HG03103 (cell line): ENCODE data around the gene CES4A.
"Not testable (repeated sequence)": the region's sequence is repeated elsewhere in the genome, so short reads cannot be mapped to it uniquely, and the experiment has no call there.

Source experiments
- ATAC-seq: cut with Tn5 transposase; IDR thresholded peaks from one replicate; pipeline ENCODE4 v1.9.1; 2021; ENCODE audit warnings: low read depth; ENCODE audit not compliant: unreplicated experiment

Gene CES4A

DNA sequence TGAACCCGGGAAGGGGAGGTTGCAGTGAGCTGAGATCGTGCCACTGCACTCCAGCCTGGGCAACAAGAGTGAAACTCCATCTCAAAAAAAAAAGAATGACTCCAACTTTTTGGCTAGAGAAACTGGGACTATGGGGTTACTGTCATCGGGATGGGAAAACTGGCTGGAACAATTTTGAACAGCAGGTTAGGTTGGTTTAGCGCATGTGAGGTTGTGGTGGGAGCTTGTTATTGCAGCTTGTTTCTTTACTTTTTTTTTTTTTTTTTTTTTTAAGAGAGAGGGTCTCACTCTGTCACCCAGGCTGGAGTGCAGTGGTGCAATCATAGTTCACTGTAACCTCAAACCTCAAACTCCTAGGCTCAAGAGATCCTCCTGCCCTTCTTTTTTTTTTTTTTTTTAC is 53.1 kb downstream of the CES4A start:
- ATAC-seq = not testable (repeated sequence)

DNA sequence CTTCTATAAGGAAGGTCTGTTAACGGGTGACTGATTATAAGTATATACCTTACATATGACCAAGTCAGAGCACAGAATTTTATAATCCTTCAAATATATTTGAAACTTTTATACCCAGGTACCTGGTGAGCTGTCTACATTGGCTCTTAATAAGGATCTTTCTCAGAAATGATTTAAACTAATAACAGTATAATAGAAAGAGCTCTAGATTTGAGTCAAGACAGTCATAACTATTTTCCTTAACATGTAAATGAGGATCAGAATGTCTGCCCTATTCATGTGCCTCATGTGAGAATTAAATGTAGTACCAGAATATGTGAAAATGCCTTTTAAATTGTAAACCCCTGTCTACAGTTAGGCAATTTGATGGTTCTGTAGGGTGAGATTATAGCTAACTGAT is 55.0 kb downstream of the CES4A start:
- no peak for ATAC-seq

DNA sequence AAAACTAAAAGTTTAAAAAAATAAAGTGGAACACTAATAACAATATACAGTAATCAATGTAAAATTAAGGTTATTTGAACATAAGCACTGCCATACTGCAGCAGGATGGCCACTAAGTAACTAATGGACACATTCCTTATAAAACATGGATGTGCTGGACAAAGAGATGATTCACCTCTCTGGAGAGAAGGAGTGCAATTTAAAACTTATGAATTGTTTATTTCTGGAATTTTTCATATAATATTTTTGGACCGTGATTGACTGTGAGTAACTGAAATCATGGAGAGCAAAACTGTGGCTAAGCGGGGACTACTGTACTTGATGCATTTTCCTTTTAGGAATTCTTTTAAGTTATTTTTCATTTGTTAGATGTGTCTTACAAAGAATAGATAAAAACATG is 62.4 kb downstream of the CES4A start:
- no peak for ATAC-seq

DNA sequence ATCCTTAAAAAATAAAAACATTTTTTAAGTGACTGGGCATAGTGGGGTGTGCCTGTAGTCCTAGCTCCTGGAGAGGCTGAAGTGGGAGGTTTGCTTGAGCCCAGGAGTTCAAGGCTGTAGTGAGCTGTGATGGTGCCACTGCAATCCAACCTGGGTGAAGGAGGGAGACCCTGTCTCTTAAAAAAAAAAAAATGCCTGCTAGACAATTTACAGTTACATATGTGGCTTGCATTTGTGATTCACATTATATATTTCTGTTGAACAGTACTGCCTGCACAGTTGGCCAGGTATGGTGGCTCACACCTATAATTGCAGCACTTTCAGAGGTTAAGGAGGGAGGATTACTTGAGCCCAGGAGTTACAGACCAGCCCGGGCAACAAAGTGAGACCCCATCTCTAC is 64.0 kb downstream of the CES4A start:
- ATAC-seq = no peak

DNA sequence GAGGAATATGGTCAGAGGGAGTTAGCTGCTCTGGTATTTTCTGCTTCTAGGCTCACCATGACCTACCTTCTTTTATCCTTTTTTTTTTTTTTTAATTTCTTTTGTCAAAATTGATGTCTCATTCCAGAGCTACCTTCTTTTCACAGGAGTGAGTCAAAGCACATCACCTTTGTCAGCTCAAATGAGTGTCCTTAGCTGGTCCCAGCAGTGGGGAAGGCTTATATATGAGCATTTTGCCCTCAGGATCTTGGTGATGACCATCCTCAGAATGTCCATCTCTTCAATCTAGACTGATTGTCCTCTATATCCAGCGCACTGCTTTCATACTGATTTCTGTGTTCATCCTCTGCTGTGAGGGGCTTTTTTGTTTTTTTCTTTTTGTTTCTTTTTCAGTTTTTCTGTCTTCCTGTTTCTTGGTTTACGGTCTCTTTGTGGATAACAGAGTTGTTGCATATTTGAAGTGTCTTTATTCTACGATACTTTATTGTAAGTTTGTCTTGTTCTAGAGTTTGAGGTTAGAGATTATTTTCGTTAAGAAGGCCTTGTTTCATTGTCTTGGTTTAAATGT is 65.5 kb downstream of the CES4A start:
- no peak for ATAC-seq

DNA sequence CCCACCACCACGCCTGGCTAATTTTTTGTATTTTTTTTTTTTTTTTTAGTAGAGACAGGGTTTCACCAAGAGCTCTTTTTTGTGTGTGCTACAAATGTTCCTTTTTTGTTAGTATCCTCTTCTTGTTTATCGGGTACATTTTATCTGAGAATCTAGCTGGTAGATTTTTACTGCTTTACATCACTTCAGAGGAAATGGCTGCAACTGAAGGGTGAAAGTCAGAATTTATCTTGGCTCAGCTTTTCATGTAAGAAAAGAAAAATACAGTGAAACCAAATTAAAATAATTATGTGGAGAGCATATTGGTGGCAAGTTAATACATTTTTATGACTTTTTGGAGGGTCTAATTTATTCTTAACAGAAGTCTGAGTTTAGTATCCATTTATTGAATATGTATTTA is 66.5 kb downstream of the CES4A start:
- no peak for ATAC-seq

DNA sequence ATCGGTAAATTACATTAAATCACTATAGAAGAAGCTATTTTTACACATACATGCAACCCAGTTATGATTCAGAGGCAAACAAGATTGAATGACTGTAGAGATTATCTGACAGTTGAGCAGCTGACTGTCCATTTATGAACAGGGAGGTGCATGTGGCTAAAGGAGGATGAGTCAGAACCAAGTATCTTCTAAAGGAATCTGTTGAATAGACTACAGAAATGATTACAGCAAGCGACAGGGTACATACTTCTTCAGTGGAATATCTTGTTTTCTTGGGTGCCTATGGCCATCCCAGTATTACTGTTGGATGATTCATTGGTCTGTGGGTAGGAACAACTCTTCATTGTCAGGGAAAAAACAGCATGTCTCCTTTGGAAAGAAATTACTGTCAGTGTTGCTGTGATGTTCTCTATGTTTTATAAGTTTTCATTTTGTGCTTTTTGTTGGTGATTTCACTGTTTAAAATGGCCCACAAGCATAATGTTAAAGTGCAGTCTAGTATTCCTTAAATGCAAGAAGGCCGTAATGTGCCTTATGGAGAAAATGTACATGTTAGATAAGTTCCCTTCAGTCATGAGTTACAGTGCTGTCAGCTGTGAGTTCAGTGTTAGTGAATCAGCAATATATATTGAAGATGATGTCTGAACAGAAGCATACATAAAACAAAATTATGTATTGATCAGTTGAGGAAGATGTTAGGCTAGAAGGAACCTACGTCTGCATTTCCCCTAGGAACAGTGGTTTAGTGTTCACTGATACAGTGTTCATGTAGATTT is 67.5 kb downstream of the CES4A start:
- ATAC-seq = no peak
